ENCODE results near the gene PTPMT1.
A peak's percentile ranks its signal among the peaks of the same experiment; 100 is the strongest.

PTPMT1 gene

GRCh38 chr11:47538741-47539565 is 26.4 kb upstream of the PTPMT1 start:
- Histone ChIP-seq H3K27me3 (ENCODE audit: control insufficient read depth in 1 of 2, insufficient read depth in 1 of 2, low read length in 2 of 2) (no peaks in the 10 kb centered on the region), H3K79me1 (replicated peaks; ENCODE audit: low read length, poor library complexity, severe bottlenecking) (no peaks in the 10 kb centered on the region), H3K23ac (ENCODE audit: low read length in 2 of 2) (no peak overlapping the region), H3K18ac (ENCODE audit: low read depth in 1 of 2, low read length in 2 of 2) (no peak overlapping the region), H4K91ac (ENCODE audit: low read length) (no peak overlapping the region), H2AK5ac (ENCODE audit: low read length, severe bottlenecking) (no peak overlapping the region), H3K4me1 (ENCODE audit: control insufficient read depth, insufficient read depth, low read depth, low read length) (peaks cover 9% of the 10 kb centered on the region), H2AFZ (ENCODE audit: low read depth, low read length) (no peak overlapping the region), H3K4me2 (ENCODE audit: low read length, poor library complexity, severe bottlenecking) (no peak overlapping the region), H3K27ac (ENCODE audit: low read length, poor library complexity, severe bottlenecking) (peak overlapping the region; percentile 38), H2BK15ac (ENCODE audit: low read depth, poor library complexity, severe bottlenecking) (no peak overlapping the region), H4K8ac (ENCODE audit: low read length) (no peak overlapping the region), H3K4me3 (ENCODE audit: insufficient read depth in 1 of 2, low read depth in 1 of 2, low read length in 2 of 2) (no peak overlapping the region), H3K9me3 (ENCODE audit: control insufficient read depth, low read length) (no peaks in the 10 kb centered on the region), H2BK5ac (ENCODE audit: low read depth, low read length, poor library complexity, severe bottlenecking) (no peak overlapping the region), H2BK12ac (ENCODE audit: low read length in 2 of 2) (no peak overlapping the region), H3K4ac (ENCODE audit: low read depth in 1 of 2, low read length in 2 of 2) (no peak overlapping the region), H3K36me3 (ENCODE audit: control insufficient read depth in 1 of 2, insufficient read depth in 2 of 2, low read depth in 1 of 2, low read length in 2 of 2) (peaks cover 6 to 17% of the 10 kb centered on the region in 2 experiments), H3K14ac (ENCODE audit: low read length in 2 of 2) (no peak overlapping the region), H3K9ac (ENCODE audit: low read length) (no peak overlapping the region), H2BK120ac (ENCODE audit: low read depth, low read length) (no peak overlapping the region)
- WGBS, result 80% methylated on average over 10 of the region's 10 CpGs
- DNase-seq, result no peak

- H2BK120ac ChIP-seq (ENCODE audit: low read depth, low read length), result no peak overlapping the region
- H3K4me1 ChIP-seq (ENCODE audit: control insufficient read depth, insufficient read depth, low read depth, low read length), result peaks cover 9% of the 10 kb centered on the region
- H2BK15ac ChIP-seq (ENCODE audit: low read depth, poor library complexity, severe bottlenecking), result no peak overlapping the region
- peaks cover 6 to 17% of the 10 kb centered on the region in 2 experiments for H3K36me3 ChIP-seq (ENCODE audit: control insufficient read depth in 1 of 2, insufficient read depth in 2 of 2, low read depth in 1 of 2, low read length in 2 of 2)
- H3K4ac ChIP-seq (ENCODE audit: low read depth in 1 of 2, low read length in 2 of 2), result no peak overlapping the region
- 100% methylated on average over 2 of the region's 2 CpGs for WGBS
- no peak overlapping the region for H2BK12ac ChIP-seq (ENCODE audit: low read length in 2 of 2)
- peak overlapping the region; percentile 2 for H3K27ac ChIP-seq (ENCODE audit: low read length, poor library complexity, severe bottlenecking)
- H2AFZ ChIP-seq (ENCODE audit: low read depth, low read length), result no peak overlapping the region
- no peak overlapping the region for H3K4me2 ChIP-seq (ENCODE audit: low read length, poor library complexity, severe bottlenecking)
- H2AK5ac ChIP-seq (ENCODE audit: low read length, severe bottlenecking), result no peak overlapping the region
- peak overlapping the region; percentile 39 for H3K9ac ChIP-seq (ENCODE audit: low read length)
- H3K27me3 ChIP-seq (ENCODE audit: control insufficient read depth in 1 of 2, insufficient read depth in 1 of 2, low read length in 2 of 2), result no peaks in the 10 kb centered on the region
- no peaks in the 10 kb centered on the region for H3K9me3 ChIP-seq (ENCODE audit: control insufficient read depth, low read length)
- H4K8ac ChIP-seq (ENCODE audit: low read length), result no peak overlapping the region
- H3K14ac ChIP-seq (ENCODE audit: low read length in 2 of 2), result no peak overlapping the region
- H4K91ac ChIP-seq (ENCODE audit: low read length), result no peak overlapping the region
- no peaks in the 10 kb centered on the region for H3K79me1 ChIP-seq (replicated peaks; ENCODE audit: low read length, poor library complexity, severe bottlenecking)
- no peak for DNase-seq
- peak overlapping the region in 1 of 2 experiments; percentile 34 for H3K4me3 ChIP-seq (ENCODE audit: insufficient read depth in 1 of 2, low read depth in 1 of 2, low read length in 2 of 2)
- H3K23ac ChIP-seq (ENCODE audit: low read length in 2 of 2), result no peak overlapping the region
- H3K18ac ChIP-seq (ENCODE audit: low read depth in 1 of 2, low read length in 2 of 2), result no peak overlapping the region
- H2BK5ac ChIP-seq (ENCODE audit: low read depth, low read length, poor library complexity, severe bottlenecking), result no peak overlapping the region
Observed at GRCh38 chr11:47539681-47540039, 25.7 kb upstream of the PTPMT1 start.

GRCh38 chr11:47541070-47541469 is 24.3 kb upstream of the PTPMT1 start:
- Histone ChIP-seq H4K91ac (ENCODE audit: low read length) (no peak overlapping the region), H2BK5ac (ENCODE audit: low read depth, low read length, poor library complexity, severe bottlenecking) (no peak overlapping the region), H4K8ac (ENCODE audit: low read length) (no peak overlapping the region), H3K4me3 (ENCODE audit: insufficient read depth in 1 of 2, low read depth in 1 of 2, low read length in 2 of 2) (no peak overlapping the region), H3K27me3 (ENCODE audit: control insufficient read depth in 1 of 2, insufficient read depth in 1 of 2, low read length in 2 of 2) (no peaks in the 10 kb centered on the region), H3K9ac (ENCODE audit: low read length) (no peak overlapping the region), H2AK5ac (ENCODE audit: low read length, severe bottlenecking) (no peak overlapping the region), H3K36me3 (ENCODE audit: control insufficient read depth in 1 of 2, insufficient read depth in 2 of 2, low read depth in 1 of 2, low read length in 2 of 2) (peaks cover 0 to 12% of the 10 kb centered on the region in 2 experiments), H2BK15ac (ENCODE audit: low read depth, poor library complexity, severe bottlenecking) (no peak overlapping the region), H2BK12ac (ENCODE audit: low read length in 2 of 2) (no peak overlapping the region), H3K4me2 (ENCODE audit: low read length, poor library complexity, severe bottlenecking) (no peak overlapping the region), H3K4me1 (ENCODE audit: control insufficient read depth, insufficient read depth, low read depth, low read length) (peaks cover 9% of the 10 kb centered on the region), H2BK120ac (ENCODE audit: low read depth, low read length) (no peak overlapping the region), H3K9me3 (ENCODE audit: control insufficient read depth, low read length) (no peaks in the 10 kb centered on the region), H3K4ac (ENCODE audit: low read depth in 1 of 2, low read length in 2 of 2) (no peak overlapping the region), H2AFZ (ENCODE audit: low read depth, low read length) (no peak overlapping the region), H3K23ac (ENCODE audit: low read length in 2 of 2) (no peak overlapping the region), H3K14ac (ENCODE audit: low read length in 2 of 2) (no peak overlapping the region), H3K27ac (ENCODE audit: low read length, poor library complexity, severe bottlenecking) (no peak overlapping the region), H3K79me1 (replicated peaks; ENCODE audit: low read length, poor library complexity, severe bottlenecking) (no peaks in the 10 kb centered on the region), H3K18ac (ENCODE audit: low read depth in 1 of 2, low read length in 2 of 2) (no peak overlapping the region)
- DNase-seq, result no peak
- WGBS, result 100% methylated on average over 2 of the region's 2 CpGs

GRCh38 chr11:47545298-47545697 is 20.1 kb upstream of the PTPMT1 start:
- Histone ChIP-seq H2BK12ac (ENCODE audit: low read length in 2 of 2) (no peak overlapping the region), H3K36me3 (ENCODE audit: control insufficient read depth in 1 of 2, insufficient read depth in 2 of 2, low read depth in 1 of 2, low read length in 2 of 2) (peaks cover 2 to 13% of the 10 kb centered on the region in 2 experiments), H2AFZ (ENCODE audit: low read depth, low read length) (no peak overlapping the region), H3K18ac (ENCODE audit: low read depth in 1 of 2, low read length in 2 of 2) (no peak overlapping the region), H3K79me1 (replicated peaks; ENCODE audit: low read length, poor library complexity, severe bottlenecking) (no peaks in the 10 kb centered on the region), H3K4me2 (ENCODE audit: low read length, poor library complexity, severe bottlenecking) (no peak overlapping the region), H3K23ac (ENCODE audit: low read length in 2 of 2) (no peak overlapping the region), H3K4me3 (ENCODE audit: insufficient read depth in 1 of 2, low read depth in 1 of 2, low read length in 2 of 2) (no peak overlapping the region), H3K27ac (ENCODE audit: low read length, poor library complexity, severe bottlenecking) (no peak overlapping the region), H2BK15ac (ENCODE audit: low read depth, poor library complexity, severe bottlenecking) (no peak overlapping the region), H3K9ac (ENCODE audit: low read length) (no peak overlapping the region), H3K4me1 (ENCODE audit: control insufficient read depth, insufficient read depth, low read depth, low read length) (peaks cover 9% of the 10 kb centered on the region), H2BK5ac (ENCODE audit: low read depth, low read length, poor library complexity, severe bottlenecking) (no peak overlapping the region), H2AK5ac (ENCODE audit: low read length, severe bottlenecking) (no peak overlapping the region), H3K27me3 (ENCODE audit: control insufficient read depth in 1 of 2, insufficient read depth in 1 of 2, low read length in 2 of 2) (no peaks in the 10 kb centered on the region), H3K9me3 (ENCODE audit: control insufficient read depth, low read length) (no peaks in the 10 kb centered on the region), H2BK120ac (ENCODE audit: low read depth, low read length) (no peak overlapping the region), H3K14ac (ENCODE audit: low read length in 2 of 2) (no peak overlapping the region), H3K4ac (ENCODE audit: low read depth in 1 of 2, low read length in 2 of 2) (no peak overlapping the region), H4K8ac (ENCODE audit: low read length) (no peak overlapping the region), H4K91ac (ENCODE audit: low read length) (no peak overlapping the region)
- WGBS, result 100% methylated on average over 3 of the region's 6 CpGs
- no peak for DNase-seq
